HEK293 (cell line): ENCODE results near the gene GHRL.

Experiments used
- CTCF ChIP-seq: fragments of 450-650 bp; formaldehyde crosslinking; IDR thresholded peaks from 2 replicates; pipeline ENCODE4 v1.5.1; 2016; ENCODE audit warnings: missing biosample characterization, missing genetic modification characterization
- ZFP37 ChIP-seq: fragments of 450-650 bp; formaldehyde crosslinking; IDR thresholded peaks from 2 replicates; pipeline ENCODE4 v1.5.1; 2016; ENCODE audit warnings: missing biosample characterization, missing genetic modification characterization
- ZNF174 ChIP-seq: fragments of 450-650 bp; formaldehyde crosslinking; IDR thresholded peaks from 2 replicates; pipeline ENCODE4 v1.5.0; 2017; ENCODE audit warnings: missing biosample characterization, mild to moderate bottlenecking, missing genetic modification characterization
- TF ChIP-seq, protein P1 (sequence below): fragments of 450-650 bp; formaldehyde crosslinking; IDR thresholded peaks from 2 replicates; pipeline ENCODE4 v1.5.1; 2016; ENCODE audit warnings: missing biosample characterization, missing genetic modification characterization
- TF ChIP-seq, protein P2 (sequence below): sonication (generic); formaldehyde crosslinking; IDR thresholded peaks from 2 replicates; pipeline ENCODE4 v1.8.1; 2022; ENCODE audit warnings: mild to moderate bottlenecking, moderate library complexity, missing genetic modification reagents

DNA sequence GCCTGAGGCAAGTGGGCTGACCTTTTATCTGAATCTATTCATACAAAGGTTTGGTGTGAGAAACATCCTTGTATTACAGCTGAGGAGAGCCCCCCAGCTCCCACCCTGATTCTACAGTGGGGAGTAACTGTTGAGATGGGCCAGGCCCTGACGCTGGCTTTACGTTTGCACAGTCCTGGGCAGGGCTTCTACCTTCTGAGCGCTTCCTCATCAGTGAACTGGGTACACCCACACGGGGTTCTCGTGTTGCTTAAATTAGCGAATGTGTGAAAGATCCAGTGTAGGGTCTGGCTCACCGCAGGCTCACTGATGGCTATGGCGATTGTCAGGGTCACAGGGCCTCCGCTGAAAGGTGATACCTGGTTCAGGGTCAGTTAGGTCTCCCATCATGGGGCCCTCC is 7.3 kb upstream of the GHRL start:
- TF ChIP-seq, protein P1, sequence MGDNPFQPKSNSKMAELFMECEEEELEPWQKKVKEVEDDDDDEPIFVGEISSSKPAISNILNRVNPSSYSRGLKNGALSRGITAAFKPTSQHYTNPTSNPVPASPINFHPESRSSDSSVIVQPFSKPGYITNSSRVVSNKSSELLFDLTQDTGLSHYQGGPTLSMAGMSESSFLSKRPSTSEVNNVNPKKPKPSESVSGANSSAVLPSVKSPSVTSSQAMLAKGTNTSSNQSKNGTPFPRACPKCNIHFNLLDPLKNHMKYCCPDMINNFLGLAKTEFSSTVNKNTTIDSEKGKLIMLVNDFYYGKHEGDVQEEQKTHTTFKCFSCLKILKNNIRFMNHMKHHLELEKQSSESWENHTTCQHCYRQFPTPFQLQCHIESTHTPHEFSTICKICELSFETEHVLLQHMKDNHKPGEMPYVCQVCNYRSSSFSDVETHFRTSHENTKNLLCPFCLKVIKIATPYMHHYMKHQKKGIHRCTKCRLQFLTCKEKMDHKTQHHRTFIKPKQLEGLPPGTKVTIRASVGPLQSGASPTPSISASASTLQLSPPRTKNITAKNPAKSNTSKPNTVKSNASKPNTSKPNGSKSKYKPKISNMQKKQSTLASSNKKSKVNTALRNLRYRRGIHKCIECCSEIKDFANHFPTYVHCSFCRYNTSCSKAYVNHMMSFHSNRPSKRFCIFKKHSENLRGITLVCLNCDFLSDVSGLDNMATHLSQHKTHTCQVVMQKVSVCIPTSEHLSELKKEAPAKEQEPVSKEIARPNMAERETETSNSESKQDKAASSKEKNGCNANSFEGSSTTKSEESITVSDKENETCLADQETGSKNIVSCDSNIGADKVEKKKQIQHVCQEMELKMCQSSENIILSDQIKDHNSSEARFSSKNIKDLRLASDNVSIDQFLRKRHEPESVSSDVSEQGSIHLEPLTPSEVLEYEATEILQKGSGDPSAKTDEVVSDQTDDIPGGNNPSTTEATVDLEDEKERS (tag by site-specific recombination): no peak
- TF ChIP-seq CTCF (tag by site-specific recombination): no peak
- TF ChIP-seq ZNF174: no peak
- no peak for TF ChIP-seq ZFP37
- TF ChIP-seq, protein P2, sequence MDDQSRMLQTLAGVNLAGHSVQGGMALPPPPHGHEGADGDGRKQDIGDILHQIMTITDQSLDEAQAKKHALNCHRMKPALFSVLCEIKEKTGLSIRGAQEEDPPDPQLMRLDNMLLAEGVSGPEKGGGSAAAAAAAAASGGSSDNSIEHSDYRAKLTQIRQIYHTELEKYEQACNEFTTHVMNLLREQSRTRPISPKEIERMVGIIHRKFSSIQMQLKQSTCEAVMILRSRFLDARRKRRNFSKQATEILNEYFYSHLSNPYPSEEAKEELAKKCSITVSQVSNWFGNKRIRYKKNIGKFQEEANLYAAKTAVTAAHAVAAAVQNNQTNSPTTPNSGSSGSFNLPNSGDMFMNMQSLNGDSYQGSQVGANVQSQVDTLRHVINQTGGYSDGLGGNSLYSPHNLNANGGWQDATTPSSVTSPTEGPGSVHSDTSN (CRISPR knock-in tag): no peak
